PC-9 (cell line): Measurements from ENCODE around the gene INTU.

Source experiments
- EZH2 ChIP-seq: fragments of 200-600 bp; sonication (generic); IDR thresholded peaks from 2 replicates; pipeline ENCODE4 v1.8.0; 2017; ENCODE audit warnings: antibody characterized with exemption, low read depth
- TF ChIP-seq, protein P1 (sequence below): fragments of 200-600 bp; sonication (generic); conservative IDR thresholded peaks from 2 replicates; pipeline ENCODE4 v1.6.1; 2017; ENCODE audit warnings: mixed run types, antibody characterized with exemption, mild to moderate bottlenecking, moderate library complexity

GRCh38 chr4:127734976-127735375 lies 102.2 kb downstream of the INTU start:
- TF ChIP-seq, protein P1, sequence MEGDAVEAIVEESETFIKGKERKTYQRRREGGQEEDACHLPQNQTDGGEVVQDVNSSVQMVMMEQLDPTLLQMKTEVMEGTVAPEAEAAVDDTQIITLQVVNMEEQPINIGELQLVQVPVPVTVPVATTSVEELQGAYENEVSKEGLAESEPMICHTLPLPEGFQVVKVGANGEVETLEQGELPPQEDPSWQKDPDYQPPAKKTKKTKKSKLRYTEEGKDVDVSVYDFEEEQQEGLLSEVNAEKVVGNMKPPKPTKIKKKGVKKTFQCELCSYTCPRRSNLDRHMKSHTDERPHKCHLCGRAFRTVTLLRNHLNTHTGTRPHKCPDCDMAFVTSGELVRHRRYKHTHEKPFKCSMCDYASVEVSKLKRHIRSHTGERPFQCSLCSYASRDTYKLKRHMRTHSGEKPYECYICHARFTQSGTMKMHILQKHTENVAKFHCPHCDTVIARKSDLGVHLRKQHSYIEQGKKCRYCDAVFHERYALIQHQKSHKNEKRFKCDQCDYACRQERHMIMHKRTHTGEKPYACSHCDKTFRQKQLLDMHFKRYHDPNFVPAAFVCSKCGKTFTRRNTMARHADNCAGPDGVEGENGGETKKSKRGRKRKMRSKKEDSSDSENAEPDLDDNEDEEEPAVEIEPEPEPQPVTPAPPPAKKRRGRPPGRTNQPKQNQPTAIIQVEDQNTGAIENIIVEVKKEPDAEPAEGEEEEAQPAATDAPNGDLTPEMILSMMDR: no peak
- no peak for TF ChIP-seq EZH2
